GM23338 (cell line): ENCODE data around the gene ESYT2.

Experiments used
- CTCF ChIP-seq, 2 experiments: fragments of 200-600 bp in 1 of 2; sonication (generic) in 1 of 2; conservative IDR thresholded peaks; 2 replicates each; pipeline versions ENCODE4 v1.5.1 to v1.6.1; 2016 to 2017; ENCODE audit warnings: antibody characterized with exemption in 2 of 2, low read depth in 2 of 2, mild to moderate bottlenecking in 2 of 2, moderate library complexity in 1 of 2
- ETS1 ChIP-seq: IDR thresholded peaks from 2 replicates; pipeline ENCODE4 v1.6.1; 2016; ENCODE audit warnings: antibody characterized with exemption
- EZH2 ChIP-seq: fragments of 200-600 bp; sonication (generic); IDR thresholded peaks from one replicate; pipeline ENCODE4 v1.8.0; 2017; ENCODE audit warnings: antibody characterized with exemption, mild to moderate bottlenecking, low read depth; ENCODE audit not compliant: unreplicated experiment
- EZH2phosphoT487 ChIP-seq: fragments of 200-600 bp; sonication (generic); IDR thresholded peaks from one replicate; pipeline ENCODE4 v1.8.1; 2018; ENCODE audit warnings: antibody characterized with exemption; ENCODE audit not compliant: unreplicated experiment
- JUNB ChIP-seq: IDR thresholded peaks from one replicate; pipeline ENCODE4 v1.6.1; 2016; ENCODE audit warnings: antibody characterized with exemption; ENCODE audit not compliant: unreplicated experiment
- NANOG ChIP-seq: IDR thresholded peaks from 2 replicates; pipeline ENCODE4 v1.6.1; 2016; ENCODE audit warnings: antibody characterized with exemption, borderline replicate concordance
- POLR2AphosphoS5 ChIP-seq: IDR thresholded peaks from 2 replicates; pipeline ENCODE4 v1.6.1; 2016; ENCODE audit warnings: antibody characterized with exemption, low read depth
- REST ChIP-seq: IDR thresholded peaks from one replicate; pipeline ENCODE4 v1.6.1; 2018; ENCODE audit warnings: antibody characterized with exemption; ENCODE audit not compliant: unreplicated experiment
- STAT1 ChIP-seq: IDR thresholded peaks from one replicate; pipeline ENCODE4 v1.6.1; 2016; ENCODE audit warnings: antibody characterized with exemption; ENCODE audit not compliant: unreplicated experiment
- ZNF114 ChIP-seq: fragments of 250-450 bp; sonication (Bioruptor Pico); IDR thresholded peaks from 2 replicates; pipeline ENCODE4 v1.5.0; 2020; ENCODE audit warnings: mild to moderate bottlenecking, moderate library complexity

GRCh38 chr7:158689488-158689887 lies 139.8 kb downstream of the ESYT2 start:
- no peak for TF ChIP-seq CTCF (conservative IDR thresholded peaks at IDR 0.05; ENCODE audit: low read depth in 2 of 2)
- no peak for TF ChIP-seq POLR2AphosphoS5
- no peak for TF ChIP-seq NANOG
- no peak for TF ChIP-seq EZH2
- no peak for TF ChIP-seq ETS1
- no peak for TF ChIP-seq EZH2phosphoT487
- no peak for TF ChIP-seq JUNB
- no peak for TF ChIP-seq REST
- TF ChIP-seq STAT1 = no peak
- no peak for TF ChIP-seq ZNF114 (CRISPR knock-in tag)
